SU-DHL-6 (cell line): ENCODE measurements around the gene RANBP17.

Experiments used
- H2AFZ ChIP-seq: fragments of 200-600 bp; sonication (generic); 2 replicates; pipeline ENCODE4 v1.6.1; 2014; ENCODE audit warnings: low read depth, mild to moderate bottlenecking, moderate library complexity, mixed read lengths, antibody characterized with exemption, low read length; ENCODE audit not compliant: severe bottlenecking
- H3F3A ChIP-seq: fragments of 200-600 bp; shearing (Covaris generic); 2 replicates; pipeline ENCODE4 v1.6.0; 2016; ENCODE audit warnings: antibody characterized with exemption, mild to moderate bottlenecking; ENCODE audit not compliant: insufficient read depth
- H3K27ac ChIP-seq: fragments of 200-600 bp; sonication (generic); 2 replicates; pipeline ENCODE4 v1.5.1; 2016; ENCODE audit warnings: low read depth, mild to moderate bottlenecking, low read length, moderate library complexity, mixed read lengths
- H3K27me3 ChIP-seq: fragments of 200-600 bp; sonication (generic), shearing (Covaris generic); 2 replicates; pipeline ENCODE4 v1.6.0; 2014; ENCODE audit warnings: mild to moderate bottlenecking, low read length
- H3K36me3 ChIP-seq: fragments of 200-600 bp; sonication (generic); 2 replicates; pipeline ENCODE4 v1.6.1; 2014; ENCODE audit warnings: mild to moderate bottlenecking, low read length, mixed read lengths
- H3K4me2 ChIP-seq: fragments of 300-600, 200-600 bp; shearing (Covaris generic), sonication (generic); 2 replicates; pipeline ENCODE4 v1.6.0; 2014; ENCODE audit warnings: low read length, low read depth, mild to moderate bottlenecking; ENCODE audit not compliant: poor library complexity, severe bottlenecking
- H3K4me3 ChIP-seq: fragments of 200-600 bp; sonication (generic); 2 replicates; pipeline ENCODE4 v1.5.1; 2014; ENCODE audit warnings: antibody characterized with exemption, low read length, mild to moderate bottlenecking, mixed read lengths; ENCODE audit not compliant: insufficient read depth, poor library complexity, severe bottlenecking
- H3K79me2 ChIP-seq: fragments of 200-600 bp; sonication (generic); 2 replicates; pipeline ENCODE4 v1.6.1; 2014; ENCODE audit warnings: mild to moderate bottlenecking, low read length, moderate library complexity; ENCODE audit not compliant: insufficient read depth
- H3K9ac ChIP-seq: fragments of 200-600 bp; sonication (generic); 2 replicates; pipeline ENCODE4 v1.7.0; 2014; ENCODE audit warnings: mild to moderate bottlenecking, low read length
- H3K9me2 ChIP-seq: fragments of 200-600 bp; sonication (generic); replicated peaks from 2 replicates; pipeline ENCODE4 v1.6.1; 2014; ENCODE audit warnings: low read length; ENCODE audit not compliant: insufficient read depth
- H3K9me3 ChIP-seq: fragments of 200-600 bp; sonication (generic); 2 replicates; pipeline ENCODE4 v1.6.1; 2014; ENCODE audit warnings: low read length, mixed read lengths; ENCODE audit not compliant: insufficient read depth
- H4K20me1 ChIP-seq: fragments of 200-600 bp; sonication (generic); 2 replicates; pipeline ENCODE4 v1.6.1; 2014; ENCODE audit warnings: low read depth, mild to moderate bottlenecking, antibody characterized with exemption, low read length, moderate library complexity, mixed read lengths
- CTCF ChIP-seq: fragments of 200-600 bp; sonication (generic); IDR thresholded peaks from one replicate; pipeline ENCODE4 v1.5.1; 2017; ENCODE audit warnings: antibody characterized with exemption, mild to moderate bottlenecking, low read length, moderate library complexity; ENCODE audit not compliant: insufficient read depth, poor library complexity, severe bottlenecking
- EZH2phosphoT487 ChIP-seq: fragments of 200-600 bp; sonication (generic), shearing (Covaris generic); conservative IDR thresholded peaks from 2 replicates; pipeline ENCODE4 v1.6.1; 2018; ENCODE audit warnings: mild to moderate bottlenecking, antibody characterized with exemption, low read length, moderate library complexity, mixed read lengths

RANBP17 gene

GRCh38 chr5:170818232-170818631 lies 43.6 kb upstream of the RANBP17 start:
- Histone ChIP-seq H3K36me3 (no peaks in the 10 kb centered on the region), H3K9me3 (no peaks in the 10 kb centered on the region), H3K4me3 (no peak overlapping the region), H3K79me2 (no peaks in the 10 kb centered on the region), H2AFZ (no peak overlapping the region), H3K9me2 (no peaks in the 10 kb centered on the region), H3K27me3 (no peaks in the 10 kb centered on the region), H3K9ac (no peak overlapping the region), H3F3A (no peaks in the 10 kb centered on the region), H3K27ac (no peak overlapping the region), H3K4me2 (no peak overlapping the region), H4K20me1 (no peaks in the 10 kb centered on the region)
- TF ChIP-seq EZH2phosphoT487 = no peak
- TF ChIP-seq CTCF = no peak

GRCh38 chr5:170819824-170820223 lies 42.0 kb upstream of the RANBP17 start:
- Histone ChIP-seq H3K36me3 (no peaks in the 10 kb centered on the region), H3K9me2 (no peaks in the 10 kb centered on the region), H2AFZ (no peak overlapping the region), H3K27ac (no peak overlapping the region), H3K79me2 (no peaks in the 10 kb centered on the region), H3K9me3 (no peaks in the 10 kb centered on the region), H3F3A (no peaks in the 10 kb centered on the region), H3K4me3 (no peak overlapping the region), H3K9ac (no peak overlapping the region), H4K20me1 (no peaks in the 10 kb centered on the region), H3K4me2 (no peak overlapping the region), H3K27me3 (no peaks in the 10 kb centered on the region)
- no peak for TF ChIP-seq EZH2phosphoT487

- Histone ChIP-seq H3K27ac (no peak overlapping the region), H3K9me3 (no peaks in the 10 kb centered on the region), H3K4me3 (no peak overlapping the region), H3K36me3 (no peaks in the 10 kb centered on the region), H3K9ac (no peak overlapping the region), H3K79me2 (no peaks in the 10 kb centered on the region), H3K4me2 (no peak overlapping the region), H3F3A (no peaks in the 10 kb centered on the region), H4K20me1 (no peaks in the 10 kb centered on the region), H3K9me2 (no peaks in the 10 kb centered on the region), H3K27me3 (no peaks in the 10 kb centered on the region), H2AFZ (no peak overlapping the region)
- TF ChIP-seq EZH2phosphoT487 (no peak), CTCF (no peak)
These were observed 40.5 kb upstream of the RANBP17 start for GRCh38 chr5:170821257-170821800.

- H3K9ac ChIP-seq = no peak overlapping the region
- no peak overlapping the region for H3K27ac ChIP-seq
- no peaks in the 10 kb centered on the region for H3F3A ChIP-seq
- no peaks in the 10 kb centered on the region for H3K79me2 ChIP-seq
- no peak overlapping the region for H2AFZ ChIP-seq
- TF ChIP-seq EZH2phosphoT487 (no peak), CTCF (no peak)
- no peaks in the 10 kb centered on the region for H3K9me3 ChIP-seq
- no peaks in the 10 kb centered on the region for H3K9me2 ChIP-seq
- no peaks in the 10 kb centered on the region for H4K20me1 ChIP-seq
- H3K4me3 ChIP-seq = no peak overlapping the region
- H3K27me3 ChIP-seq = no peaks in the 10 kb centered on the region
- H3K4me2 ChIP-seq = no peak overlapping the region
- H3K36me3 ChIP-seq = no peaks in the 10 kb centered on the region
These were observed 35.7 kb upstream of the RANBP17 start for GRCh38 chr5:170826117-170826516.
